Keratinocyte (primary cell): ENCODE measurements around the gene TMEM263. TPM values are rescaled to one million over a fixed set of nuclear protein-coding genes. Genes with fewer than 3 reads are reported as not detected.
A peak's percentile ranks its signal among the peaks of the same experiment; 100 is the strongest.

Experiments used
- DNase-seq: peaks from one replicate; pipeline ENCODE4 v3.0.0-alpha.2; 2011; ENCODE audit warnings: low read depth, missing footprints, low spot score
- FAIRE-seq: peaks from 2 replicates; lab custom pipeline; 2011; peaks lifted over from hg19 to GRCh38; lab: Jason Lieb, UNC
- H2AFZ ChIP-seq: 2 replicates; pipeline ENCODE4 v1.6.0; 2012; ENCODE audit warnings: low read length, control low read depth, inconsistent platforms; ENCODE audit not compliant: control insufficient read depth
- H3K27ac ChIP-seq: 2 replicates; pipeline ENCODE4 v1.5.1; 2011; ENCODE audit warnings: low read length; ENCODE audit not compliant: control insufficient read depth, insufficient read depth
- H3K27me3 ChIP-seq: 3 replicates; pipeline ENCODE4 v1.6.0; 2011; ENCODE audit warnings: low read length; ENCODE audit not compliant: control insufficient read depth, insufficient read depth; ENCODE audit errors: extremely low read depth
- H3K36me3 ChIP-seq, 2 experiments: 2 replicates in 1 of 2; 3 replicates in 1 of 2; pipeline ENCODE4 v1.5.1; 2011; ENCODE audit warnings: low read length in 2 of 2, mild to moderate bottlenecking in 1 of 2; ENCODE audit not compliant: control insufficient read depth in 2 of 2, insufficient read depth in 2 of 2; ENCODE audit errors: extremely low read depth in 1 of 2
- H3K4me1 ChIP-seq: 3 replicates; pipeline ENCODE4 v1.5.1; 2011; ENCODE audit warnings: low read length; ENCODE audit not compliant: control insufficient read depth, insufficient read depth; ENCODE audit errors: extremely low read depth
- H3K4me2 ChIP-seq: 3 replicates; pipeline ENCODE4 v1.6.0; 2011; ENCODE audit warnings: low read depth, low read length; ENCODE audit not compliant: control insufficient read depth, insufficient read depth; ENCODE audit errors: extremely low read depth
- H3K4me3 ChIP-seq, 3 experiments: fragments of 200-600 bp in 1 of 3; sonication (generic) in 1 of 3; 2 replicates in 2 of 3; 3 replicates in 1 of 3; pipeline ENCODE4 v1.5.1; 2011 to 2016; ENCODE audit warnings: low read length in 3 of 3, mild to moderate bottlenecking in 3 of 3, control low read depth in 2 of 3, inconsistent platforms in 1 of 3, low read depth in 1 of 3, mixed read lengths in 1 of 3, mixed run types in 1 of 3, moderate library complexity in 1 of 3; ENCODE audit not compliant: control insufficient read depth in 2 of 3, insufficient read depth in 2 of 3; ENCODE audit errors: extremely low read depth in 1 of 3
- H3K79me2 ChIP-seq: 2 replicates; pipeline ENCODE4 v1.6.0; 2012; ENCODE audit warnings: low read length; ENCODE audit not compliant: control insufficient read depth, insufficient read depth
- H3K9ac ChIP-seq: 3 replicates; pipeline ENCODE4 v1.6.0; 2011; ENCODE audit warnings: low read length; ENCODE audit not compliant: control insufficient read depth, insufficient read depth; ENCODE audit errors: extremely low read depth
- H3K9me1 ChIP-seq: 3 replicates; pipeline ENCODE4 v1.6.0; 2011; ENCODE audit warnings: low read length; ENCODE audit not compliant: control insufficient read depth, insufficient read depth; ENCODE audit errors: extremely low read depth
- H3K9me3 ChIP-seq: 2 replicates; pipeline ENCODE4 v1.5.1; 2012; ENCODE audit warnings: low read depth, low read length; ENCODE audit not compliant: control insufficient read depth
- H4K20me1 ChIP-seq: 3 replicates; pipeline ENCODE4 v1.6.0; 2011; ENCODE audit warnings: low read length; ENCODE audit not compliant: control insufficient read depth, insufficient read depth; ENCODE audit errors: extremely low read depth
- EZH2 ChIP-seq: IDR thresholded peaks from one replicate; pipeline ENCODE4 v1.6.1; 2012; ENCODE audit warnings: inconsistent platforms, mild to moderate bottlenecking, low read length, moderate library complexity
- dilution Hi-C: fragments of 300-500 bp; cut with MboI; formaldehyde crosslinking; loops from one replicate; pipeline ENCODE4 v1.7.0; 2020; ENCODE audit warnings: low sequenced_read_pairs; ENCODE audit not compliant: extremely low pct_ligation_motif_present
- polyA plus RNA-seq, 5 experiments: library from polyadenylated mRNA; depleted of rRNA in 3 of 5; stranded (reverse) in 3 of 5; stranded (forward) in 1 of 5; unstranded in 1 of 5; fragments of >200 nt; gene quantifications; 1 replicate in 1 of 5; 2 replicates in 3 of 5; 3 replicates in 1 of 5; pipeline versions ENCODE4 v1.2.1 to v1.2.3, GENCODE V29; 2011 to 2012; ENCODE audit warnings: missing spikeins in 2 of 5, low read depth in 1 of 5, low replicate concordance in 1 of 5
- TF ChIP-seq, protein P1 (sequence below), 3 experiments: IDR thresholded peaks in 1 of 3; conservative IDR thresholded peaks in 1 of 3; optimal IDR thresholded peaks in 1 of 3; 2 replicates in 2 of 3; 3 replicates in 1 of 3; pipeline versions ENCODE3 to v1.5.1; 2011; ENCODE audit warnings: low read length in 3 of 3, mild to moderate bottlenecking in 3 of 3, moderate library complexity in 2 of 3, control low read depth in 1 of 3, inconsistent platforms in 1 of 3; ENCODE audit not compliant: insufficient read depth in 2 of 3; ENCODE audit errors: extremely low read depth in 1 of 3

Gene TMEM263
- polyA plus RNA-seq, 1 donor (not counting 4 experiments of a cell fraction or from before 2014, with no cell fraction given), result 22.0 TPM

DNA sequence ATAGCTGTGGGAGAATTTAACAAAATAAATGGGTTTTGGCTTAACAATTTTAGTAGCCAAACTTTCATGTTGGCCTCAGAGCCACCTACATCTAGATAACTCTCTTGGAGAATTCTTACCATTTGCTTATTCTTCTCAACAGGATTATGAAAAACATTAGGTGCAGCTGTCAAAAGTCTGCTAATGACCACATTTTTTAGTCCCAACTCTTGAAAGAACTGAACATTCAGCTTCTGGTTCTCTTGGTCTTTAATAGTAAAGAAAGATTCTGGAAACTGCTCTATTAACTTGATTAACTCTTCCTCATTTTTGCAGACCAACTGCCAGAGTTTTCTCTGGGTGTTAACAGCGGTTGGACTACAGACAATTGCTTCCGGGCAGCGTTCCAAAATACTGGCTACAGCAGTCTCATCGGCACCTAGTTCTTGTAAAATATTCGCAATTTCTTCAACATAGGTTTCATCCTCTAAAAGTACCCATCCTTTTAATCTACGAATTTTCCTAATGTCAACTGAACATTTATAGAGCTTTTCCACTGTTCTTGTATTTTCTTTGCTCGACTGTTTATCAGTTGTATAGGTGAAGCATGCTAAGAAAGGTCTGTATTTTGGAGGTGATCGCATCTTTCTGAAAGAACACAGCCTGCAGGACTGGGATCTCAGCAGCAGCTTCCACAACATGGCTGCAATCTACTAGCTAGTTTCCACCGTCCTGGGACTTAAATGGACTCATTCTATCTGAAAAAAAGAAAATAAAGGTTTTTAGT, 22.5 kb downstream of the TMEM263 start:
- Histone ChIP-seq H2AFZ (no peak overlapping the region), H3K27me3 (no peaks in the 10 kb centered on the region), H3K9ac (no peak overlapping the region), H3K4me2 (peak overlapping the region; percentile 23), H3K27ac (no peak overlapping the region), H3K9me3 (no peaks in the 10 kb centered on the region), H3K4me1 (no peaks in the 10 kb centered on the region), H3K36me3 (no peaks in the 10 kb centered on the region), H4K20me1 (no peaks in the 10 kb centered on the region), H3K9me1 (no peaks in the 10 kb centered on the region), H3K4me3 (no peak overlapping the region), H3K79me2 (no peaks in the 10 kb centered on the region)
- dilution Hi-C loops, result no loop called here
- DNase-seq, result no peak
- peak; percentile 9 for FAIRE-seq
- TF ChIP-seq EZH2, result no peak
- TF ChIP-seq, protein P1, sequence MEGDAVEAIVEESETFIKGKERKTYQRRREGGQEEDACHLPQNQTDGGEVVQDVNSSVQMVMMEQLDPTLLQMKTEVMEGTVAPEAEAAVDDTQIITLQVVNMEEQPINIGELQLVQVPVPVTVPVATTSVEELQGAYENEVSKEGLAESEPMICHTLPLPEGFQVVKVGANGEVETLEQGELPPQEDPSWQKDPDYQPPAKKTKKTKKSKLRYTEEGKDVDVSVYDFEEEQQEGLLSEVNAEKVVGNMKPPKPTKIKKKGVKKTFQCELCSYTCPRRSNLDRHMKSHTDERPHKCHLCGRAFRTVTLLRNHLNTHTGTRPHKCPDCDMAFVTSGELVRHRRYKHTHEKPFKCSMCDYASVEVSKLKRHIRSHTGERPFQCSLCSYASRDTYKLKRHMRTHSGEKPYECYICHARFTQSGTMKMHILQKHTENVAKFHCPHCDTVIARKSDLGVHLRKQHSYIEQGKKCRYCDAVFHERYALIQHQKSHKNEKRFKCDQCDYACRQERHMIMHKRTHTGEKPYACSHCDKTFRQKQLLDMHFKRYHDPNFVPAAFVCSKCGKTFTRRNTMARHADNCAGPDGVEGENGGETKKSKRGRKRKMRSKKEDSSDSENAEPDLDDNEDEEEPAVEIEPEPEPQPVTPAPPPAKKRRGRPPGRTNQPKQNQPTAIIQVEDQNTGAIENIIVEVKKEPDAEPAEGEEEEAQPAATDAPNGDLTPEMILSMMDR (optimal IDR thresholded peaks at IDR 0.05 in 1 of 3, IDR thresholded peaks at IDR 0.05 in 1 of 3, conservative IDR thresholded peaks at IDR 0.05 in 1 of 3; ENCODE audit: extremely low read depth in 1 of 3, insufficient read depth in 2 of 3, low read length in 3 of 3), result no peak

DNA sequence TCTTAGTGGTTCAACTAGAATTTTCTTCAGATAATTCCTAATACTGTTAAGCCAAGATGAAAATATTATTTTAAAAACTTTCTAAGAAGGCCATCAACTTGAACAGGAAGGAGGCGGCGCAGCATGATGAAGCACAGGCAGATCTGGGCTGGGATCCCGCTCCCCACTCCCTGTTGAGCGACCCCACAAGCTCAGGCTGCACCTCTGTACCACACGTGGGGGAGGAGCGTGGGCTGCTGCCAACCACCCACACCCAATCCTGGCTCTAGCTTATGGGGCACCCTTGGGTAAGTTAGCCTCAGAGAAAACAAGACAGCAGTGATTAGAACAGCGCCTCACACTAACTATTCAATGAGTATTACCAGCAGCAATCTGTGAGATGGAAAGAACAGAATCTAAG, 25.2 kb downstream of the TMEM263 start:
- DNase-seq, result no peak
- TF ChIP-seq, protein P1 (optimal IDR thresholded peaks at IDR 0.05 in 1 of 3, IDR thresholded peaks at IDR 0.05 in 1 of 3, conservative IDR thresholded peaks at IDR 0.05 in 1 of 3; ENCODE audit: extremely low read depth in 1 of 3, insufficient read depth in 2 of 3, low read length in 3 of 3), result no peak
- no peak for TF ChIP-seq EZH2
- no peaks in the 10 kb centered on the region for H3K9me3 ChIP-seq
- H3K79me2 ChIP-seq, result peaks cover 1% of the 10 kb centered on the region
- H3K36me3 ChIP-seq, result peaks cover 0 to 5% of the 10 kb centered on the region in 2 experiments
- H3K27ac ChIP-seq, result no peak overlapping the region
- H3K9me1 ChIP-seq, result no peaks in the 10 kb centered on the region
- no peaks in the 10 kb centered on the region for H3K27me3 ChIP-seq
- H2AFZ ChIP-seq, result no peak overlapping the region
- dilution Hi-C loops, result no loop called here
- no peak overlapping the region for H3K4me2 ChIP-seq
- H3K4me3 ChIP-seq, result no peak overlapping the region
- H3K4me1 ChIP-seq, result peaks cover 1% of the 10 kb centered on the region
- no peak for FAIRE-seq
- H3K9ac ChIP-seq, result no peak overlapping the region
- no peaks in the 10 kb centered on the region for H4K20me1 ChIP-seq
